ENCODE data around the gene AKR1D1.

AKR1D1 gene

GRCh38 chr7:138074121-138074520, 2.1 kb upstream of the AKR1D1 start:
- H3K9me3 ChIP-seq (ENCODE audit: control insufficient read depth, insufficient read depth, low read depth, low read length): no peaks in the 10 kb centered on the region
- H3K4me3 ChIP-seq (ENCODE audit: low read depth, low read length): no peak overlapping the region
- TF ChIP-seq SETDB1 (IDR thresholded peaks at IDR 0.05; ENCODE audit: insufficient read length, low read length): peak; percentile 75
- TF ChIP-seq, protein P1, sequence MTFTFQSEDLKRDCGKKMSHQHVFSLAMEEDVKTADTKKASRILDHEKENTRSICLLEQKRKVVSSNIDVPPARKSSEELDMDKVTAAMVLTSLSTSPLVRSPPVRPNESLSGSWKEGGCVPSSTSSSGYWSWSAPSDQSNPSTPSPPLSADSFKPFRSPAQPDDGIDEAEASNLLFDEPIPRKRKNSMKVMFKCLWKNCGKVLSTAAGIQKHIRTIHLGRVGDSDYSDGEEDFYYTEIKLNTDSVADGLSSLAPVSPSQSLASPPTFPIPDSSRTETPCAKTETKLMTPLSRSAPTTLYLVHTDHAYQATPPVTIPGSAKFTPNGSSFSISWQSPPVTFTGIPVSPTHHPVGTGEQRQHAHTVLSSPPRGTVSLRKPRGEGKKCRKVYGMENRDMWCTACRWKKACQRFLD (tag by site-specific recombination; IDR thresholded peaks at IDR 0.05): no peak
- CTCF ChIA-PET: no interaction called here
- POLR2A ChIA-PET: no interaction called here
- no peak overlapping the region for H3K27ac ChIP-seq (ENCODE audit: extremely low read depth, low read depth, low read length)
- H3K36me3 ChIP-seq (ENCODE audit: control insufficient read depth in 2 of 2, insufficient read depth in 1 of 2, low read length in 2 of 2): no peaks in the 10 kb centered on the region
- H3K4me1 ChIP-seq (ENCODE audit: control insufficient read depth, insufficient read depth, low read length): no peaks in the 10 kb centered on the region

GRCh38 chr7:138074540-138074939, 1.7 kb upstream of the AKR1D1 start:
- CTCF ChIA-PET: interaction anchor here (0.7 kb wide), 1 partner anchor 261 kb away, joined by 3 read pairs; no protein-coding TSS in a partner anchor
- no peak overlapping the region for H3K4me3 ChIP-seq (ENCODE audit: low read depth, low read length)
- TF ChIP-seq ZFP41 (tag by site-specific recombination; IDR thresholded peaks at IDR 0.05; ENCODE audit: borderline replicate concordance): no peak
- TF ChIP-seq ZNF626 (tag by site-specific recombination; IDR thresholded peaks at IDR 0.05): no peak
- TF ChIP-seq ZNF37A (tag by site-specific recombination; IDR thresholded peaks at IDR 0.05): no peak
- TF ChIP-seq ZNF2 (tag by site-specific recombination; IDR thresholded peaks at IDR 0.05): no peak
- TF ChIP-seq ZNF529 (tag by site-specific recombination; IDR thresholded peaks at IDR 0.05; ENCODE audit: insufficient replicate concordance): no peak
- TF ChIP-seq ZNF394 (tag by site-specific recombination; IDR thresholded peaks at IDR 0.05; ENCODE audit: borderline replicate concordance): no peak
- TF ChIP-seq ZNF792 (tag by site-specific recombination; IDR thresholded peaks at IDR 0.05): no peak
- TF ChIP-seq, protein P2, sequence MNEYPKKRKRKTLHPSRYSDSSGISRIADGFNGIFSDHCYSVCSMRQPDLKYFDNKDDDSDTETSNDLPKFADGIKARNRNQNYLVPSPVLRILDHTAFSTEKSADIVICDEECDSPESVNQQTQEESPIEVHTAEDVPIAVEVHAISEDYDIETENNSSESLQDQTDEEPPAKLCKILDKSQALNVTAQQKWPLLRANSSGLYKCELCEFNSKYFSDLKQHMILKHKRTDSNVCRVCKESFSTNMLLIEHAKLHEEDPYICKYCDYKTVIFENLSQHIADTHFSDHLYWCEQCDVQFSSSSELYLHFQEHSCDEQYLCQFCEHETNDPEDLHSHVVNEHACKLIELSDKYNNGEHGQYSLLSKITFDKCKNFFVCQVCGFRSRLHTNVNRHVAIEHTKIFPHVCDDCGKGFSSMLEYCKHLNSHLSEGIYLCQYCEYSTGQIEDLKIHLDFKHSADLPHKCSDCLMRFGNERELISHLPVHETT (tag by site-specific recombination; IDR thresholded peaks at IDR 0.05): no peak
- TF ChIP-seq ZNF214 (tag by site-specific recombination; IDR thresholded peaks at IDR 0.05; ENCODE audit: borderline replicate concordance): no peak
- TF ChIP-seq ZNF274 (IDR thresholded peaks at IDR 0.05; ENCODE audit: low read length): no peak
- TF ChIP-seq ZNF274 (tag by site-specific recombination; IDR thresholded peaks at IDR 0.05; ENCODE audit: borderline replicate concordance): no peak
- no peak for TF ChIP-seq ZNF112 (tag by site-specific recombination; IDR thresholded peaks at IDR 0.05)
- TF ChIP-seq PRDM10 (tag by site-specific recombination; IDR thresholded peaks at IDR 0.05): no peak
- no peak for TF ChIP-seq ZNF211 (tag by site-specific recombination; IDR thresholded peaks at IDR 0.05; ENCODE audit: low read depth)
- no peak for TF ChIP-seq HIC1 (tag by site-specific recombination; IDR thresholded peaks at IDR 0.05)
- TF ChIP-seq ZNF350 (tag by site-specific recombination; IDR thresholded peaks at IDR 0.05): no peak
- TF ChIP-seq SP7 (tag by site-specific recombination; IDR thresholded peaks at IDR 0.05): no peak

More at GRCh38 chr7:138074540-138074939, 1.7 kb upstream of the AKR1D1 start:
- POLR2A ChIA-PET: no interaction called here
- Histone ChIP-seq H3K9me3 (ENCODE audit: control insufficient read depth, insufficient read depth, low read depth, low read length) (no peaks in the 10 kb centered on the region), H3K36me3 (ENCODE audit: control insufficient read depth in 2 of 2, insufficient read depth in 1 of 2, low read length in 2 of 2) (no peaks in the 10 kb centered on the region), H3K27ac (ENCODE audit: extremely low read depth, low read depth, low read length) (no peak overlapping the region), H3K4me1 (ENCODE audit: control insufficient read depth, insufficient read depth, low read length) (no peaks in the 10 kb centered on the region)

Data from HEK293 (cell line).